A673 (cell line): ENCODE measurements around the gene CBX5. TPM values are rescaled to one million over a fixed set of nuclear protein-coding genes. Genes with fewer than 3 reads are reported as not detected.

Experiments
- BruUV-seq: library from RNA; stranded (reverse); fragments of 400-500 nt; replicated peaks from 2 replicates; lab custom pipeline; 2021; lab: Mats Ljungman, UMichigan
- CTCF ChIA-PET: fragments of 300-600 bp; sonication (Branson Sonifier 250); formaldehyde crosslinking; loops from one replicate; lab custom pipeline; 2022; ENCODE audit warnings: antibody characterized with exemption; lab: Charles Lee
- POLR2A ChIA-PET: fragments of 300-600 bp; sonication (Branson Sonifier 250); formaldehyde crosslinking; loops from one replicate; lab custom pipeline; 2022; ENCODE audit warnings: antibody characterized with exemption; ENCODE audit not compliant: low non-redundant PET; lab: Charles Lee
- DNase-seq: peaks from one replicate; pipeline ENCODE4 v3.0.0-alpha.2; 2015; ENCODE audit warnings: low spot score
- H3K27ac ChIP-seq: fragments of 200-600 bp; sonication (generic); 2 replicates; pipeline ENCODE4 v1.5.1; 2016; ENCODE audit warnings: mixed run types, low read depth, mild to moderate bottlenecking, mixed read lengths, antibody characterized with exemption, low read length; ENCODE audit not compliant: poor library complexity, severe bottlenecking
- H3K27me3 ChIP-seq: fragments of 200-600 bp; sonication (generic); replicated peaks from 2 replicates; pipeline ENCODE4 v1.6.1; 2017; ENCODE audit warnings: mixed run types, low read depth, mild to moderate bottlenecking, mixed read lengths, antibody characterized with exemption, low read length; ENCODE audit not compliant: insufficient read depth, poor library complexity
- H3K36me3 ChIP-seq: fragments of 200-600 bp; sonication (generic); 2 replicates; pipeline ENCODE4 v1.6.1; 2016; ENCODE audit warnings: mixed run types, mild to moderate bottlenecking, mixed read lengths, antibody characterized with exemption, low read length; ENCODE audit not compliant: insufficient read depth, poor library complexity, severe bottlenecking
- H3K4me1 ChIP-seq: fragments of 200-600 bp; sonication (generic); 2 replicates; pipeline ENCODE4 v1.6.1; 2017; ENCODE audit warnings: mixed run types, mild to moderate bottlenecking, mixed read lengths, antibody characterized with exemption, low read length; ENCODE audit not compliant: insufficient read depth, poor library complexity, severe bottlenecking
- H3K4me3 ChIP-seq: fragments of 200-600 bp; sonication (generic); 2 replicates; pipeline ENCODE4 v1.5.1; 2016; ENCODE audit warnings: low read depth, mixed run types, mild to moderate bottlenecking, mixed read lengths, low read length; ENCODE audit not compliant: poor library complexity, severe bottlenecking
- H3K9me3 ChIP-seq: fragments of 200-600 bp; sonication (generic); 2 replicates; pipeline ENCODE4 v1.6.1; 2016; ENCODE audit warnings: mixed run types, low read depth, mild to moderate bottlenecking, mixed read lengths, antibody characterized with exemption, low read length; ENCODE audit not compliant: poor library complexity, severe bottlenecking
- EZH2 ChIP-seq: fragments of 200-600 bp; sonication (generic); IDR thresholded peaks from 2 replicates; pipeline ENCODE4 v1.6.1; 2017; ENCODE audit warnings: borderline replicate concordance, low read depth, mild to moderate bottlenecking, mixed read lengths, antibody characterized with exemption, low read length; ENCODE audit not compliant: poor library complexity, severe bottlenecking
- intact Hi-C: fragments of 100-400 bp; cut with micrococcal nuclease; formaldehyde crosslinking; loops from one replicate; pipeline ENCODE4 v1.10.0; 2022; ENCODE audit not compliant: unreplicated experiment
- total RNA-seq: library from RNA; stranded (reverse); gene quantifications from 2 replicates; pipeline ENCODE4 v1.2.3, GENCODE V29; 2021
- TF ChIP-seq, protein P1 (sequence below): fragments of 300-800, 200-600 bp; sonication (generic); conservative IDR thresholded peaks from 2 replicates; pipeline ENCODE4 v1.5.1; 2017; ENCODE audit warnings: low read depth, mild to moderate bottlenecking, antibody characterized with exemption, low read length, moderate library complexity, mixed read lengths

The CBX5 gene
- total RNA-seq, 1 experiment from 2014 or later, result 254 TPM

GRCh38 chr12:54300225-54300731 lies 20.4 kb upstream of the CBX5 start:
- no peaks in the 10 kb centered on the region for H3K4me1 ChIP-seq
- H3K27ac ChIP-seq, result no peak overlapping the region
- no TSS peak for BruUV-seq
- ChIA-PET CTCF (interaction anchor here (0.6 to 0.7 kb wide), 2 partner anchors 28 to 176 kb away, joined by 10 to 15 read pairs; no protein-coding TSS in a partner anchor), POLR2A (no interaction called here)
- TF ChIP-seq, protein P1, sequence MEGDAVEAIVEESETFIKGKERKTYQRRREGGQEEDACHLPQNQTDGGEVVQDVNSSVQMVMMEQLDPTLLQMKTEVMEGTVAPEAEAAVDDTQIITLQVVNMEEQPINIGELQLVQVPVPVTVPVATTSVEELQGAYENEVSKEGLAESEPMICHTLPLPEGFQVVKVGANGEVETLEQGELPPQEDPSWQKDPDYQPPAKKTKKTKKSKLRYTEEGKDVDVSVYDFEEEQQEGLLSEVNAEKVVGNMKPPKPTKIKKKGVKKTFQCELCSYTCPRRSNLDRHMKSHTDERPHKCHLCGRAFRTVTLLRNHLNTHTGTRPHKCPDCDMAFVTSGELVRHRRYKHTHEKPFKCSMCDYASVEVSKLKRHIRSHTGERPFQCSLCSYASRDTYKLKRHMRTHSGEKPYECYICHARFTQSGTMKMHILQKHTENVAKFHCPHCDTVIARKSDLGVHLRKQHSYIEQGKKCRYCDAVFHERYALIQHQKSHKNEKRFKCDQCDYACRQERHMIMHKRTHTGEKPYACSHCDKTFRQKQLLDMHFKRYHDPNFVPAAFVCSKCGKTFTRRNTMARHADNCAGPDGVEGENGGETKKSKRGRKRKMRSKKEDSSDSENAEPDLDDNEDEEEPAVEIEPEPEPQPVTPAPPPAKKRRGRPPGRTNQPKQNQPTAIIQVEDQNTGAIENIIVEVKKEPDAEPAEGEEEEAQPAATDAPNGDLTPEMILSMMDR, result no peak
- no peak for TF ChIP-seq EZH2
- intact Hi-C loops, result no loop called here
- no peaks in the 10 kb centered on the region for H3K36me3 ChIP-seq
- peaks cover 6% of the 10 kb centered on the region for H3K27me3 ChIP-seq
- DNase-seq, result no peak
- no peak overlapping the region for H3K4me3 ChIP-seq
- H3K9me3 ChIP-seq, result no peaks in the 10 kb centered on the region

DNA sequence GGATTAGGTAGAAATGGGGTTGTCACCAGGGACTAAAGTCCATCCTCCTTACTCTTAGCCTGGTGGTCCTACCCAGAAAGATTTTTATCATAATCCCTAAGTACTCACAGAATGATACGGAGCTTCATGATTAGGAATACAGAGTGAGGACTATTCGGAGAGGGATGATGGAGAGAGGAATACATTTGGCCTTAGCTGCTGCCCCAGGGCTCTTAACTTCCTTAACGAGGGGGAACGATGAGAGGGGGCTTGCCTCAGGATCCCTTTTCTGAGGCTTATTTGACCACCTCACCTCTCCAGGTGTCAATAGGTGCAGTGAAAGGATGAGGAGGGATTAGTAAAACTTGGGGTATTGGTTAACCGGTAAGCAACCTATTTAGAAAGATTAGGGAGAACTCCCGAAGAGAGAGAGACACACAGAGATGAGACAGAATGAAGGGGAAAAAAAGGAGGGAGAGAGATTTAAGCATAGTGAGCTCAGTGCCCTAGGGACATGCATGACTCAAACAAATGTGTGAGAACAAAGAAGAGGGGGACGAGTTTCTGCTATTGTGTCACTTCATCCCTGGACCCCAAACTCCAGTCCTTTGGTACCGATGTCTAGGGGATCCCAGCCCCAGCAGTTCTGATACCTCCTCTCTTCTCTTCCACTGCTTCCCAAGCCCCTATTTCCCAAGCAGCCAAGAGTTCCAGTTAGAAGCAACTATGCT lies 19.7 kb upstream of the CBX5 start:
- Histone ChIP-seq H3K4me1 (no peaks in the 10 kb centered on the region), H3K36me3 (no peaks in the 10 kb centered on the region), H3K4me3 (no peak overlapping the region), H3K27me3 (peaks cover 6% of the 10 kb centered on the region), H3K9me3 (no peaks in the 10 kb centered on the region), H3K27ac (no peak overlapping the region)
- TF ChIP-seq, protein P1, result no peak
- TF ChIP-seq EZH2, result no peak
- intact Hi-C loops, result no loop called here
- CTCF ChIA-PET, result interaction anchor here (0.6 kb wide), 1 partner anchor 27 kb away, joined by 4 read pairs; no protein-coding TSS in a partner anchor
- POLR2A ChIA-PET, result interaction anchor here (0.7 kb wide), 1 partner anchor 13 kb away, joined by 4 read pairs; no protein-coding TSS in a partner anchor
- BruUV-seq, result no TSS peak
- DNase-seq, result no peak

DNA sequence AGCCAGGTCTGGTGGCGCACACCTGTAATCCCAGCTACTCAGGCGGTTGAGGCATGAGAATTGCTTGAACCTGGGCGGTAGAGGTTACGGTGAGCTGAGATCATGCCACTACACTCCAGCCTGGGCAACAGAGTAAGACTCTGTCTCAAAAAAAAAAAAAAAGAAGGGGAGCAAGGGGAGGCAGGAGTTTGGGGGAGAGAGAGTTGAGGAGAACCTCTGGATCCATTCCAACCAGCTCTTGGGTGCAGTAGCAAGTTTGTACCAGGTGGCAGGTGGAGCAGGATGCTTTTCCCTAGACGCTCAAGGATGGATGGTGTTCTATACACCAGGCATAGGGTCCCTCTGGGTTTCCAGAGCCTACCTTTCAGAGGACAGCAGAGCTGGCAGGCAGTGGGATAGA lies 19.0 kb upstream of the CBX5 start:
- H3K9me3 ChIP-seq, result no peaks in the 10 kb centered on the region
- no TSS peak for BruUV-seq
- no peaks in the 10 kb centered on the region for H3K4me1 ChIP-seq
- H3K4me3 ChIP-seq, result no peak overlapping the region
- intact Hi-C loops, result no loop called here
- POLR2A ChIA-PET, result no interaction called here
- TF ChIP-seq, protein P1, result no peak
- no peak for TF ChIP-seq EZH2
- DNase-seq, result no peak
- CTCF ChIA-PET, result interaction anchor here (0.6 kb wide), 1 partner anchor 28 kb away, joined by 4 read pairs; no protein-coding TSS in a partner anchor
- no peak overlapping the region for H3K27ac ChIP-seq
- peaks cover 6% of the 10 kb centered on the region for H3K27me3 ChIP-seq
- H3K36me3 ChIP-seq, result no peaks in the 10 kb centered on the region
